Suprapubic skin (tissue), 3 donors: ENCODE data around the gene STARD10.

Experiments used
- CTCF ChIP-seq, 2 donors: fragments of 200-600 bp in 1 of 2; fragments of 450-650 bp in 1 of 2; sonication (generic) in 1 of 2; IDR thresholded peaks; one replicate each; pipeline ENCODE4 v1.5.1; 2016 to 2019; ENCODE audit warnings: antibody characterized with exemption in 2 of 2, mild to moderate bottlenecking in 1 of 2, moderate library complexity in 1 of 2
- POLR2AphosphoS5 ChIP-seq, 3 donors: sonication (generic); formaldehyde crosslinking; IDR thresholded peaks; one replicate each; pipeline ENCODE4 v1.6.1; 2017; ENCODE audit warnings: antibody characterized with exemption in 3 of 3

DNA sequence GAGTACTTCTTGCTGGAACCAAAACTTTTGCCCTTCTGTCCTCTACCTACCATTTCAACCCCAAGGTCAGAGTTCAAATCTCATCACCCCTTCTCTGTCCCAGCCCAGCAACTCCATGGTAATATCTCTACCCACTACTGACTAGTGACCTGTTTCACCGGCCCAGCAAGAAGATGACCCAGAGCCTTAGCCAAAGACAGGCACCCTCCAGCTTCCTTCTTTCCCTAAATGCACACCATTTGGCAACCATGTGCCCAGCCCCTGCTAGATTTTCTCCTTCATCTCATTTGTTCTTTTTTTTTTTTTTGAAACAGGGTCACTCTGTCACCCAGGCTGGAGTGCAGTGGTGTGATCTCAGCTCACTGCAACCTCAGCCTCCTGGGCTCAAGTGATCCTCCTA lies 56.5 kb downstream of the STARD10 start:
- no peak for TF ChIP-seq CTCF (IDR thresholded peaks at IDR 0.05)
- TF ChIP-seq POLR2AphosphoS5 (IDR thresholded peaks at IDR 0.05) = no peak
